Testis (tissue), 2 donors: ENCODE measurements around the gene CA6.

Experiments
- CTCF ChIP-seq, 3 experiments: fragments of 450-650 bp in 2 of 3; fragments of 200-600 bp in 1 of 3; sonication (generic) in 1 of 3; IDR thresholded peaks; one replicate each; pipeline ENCODE4 v1.5.1; 2016 to 2019; ENCODE audit warnings: antibody characterized with exemption in 3 of 3, mild to moderate bottlenecking in 2 of 3, moderate library complexity in 1 of 3
- POLR2A ChIP-seq: fragments of 450-650 bp; IDR thresholded peaks from one replicate; pipeline ENCODE4 v1.6.1; 2017; ENCODE audit warnings: antibody characterized with exemption, mild to moderate bottlenecking, moderate library complexity

DNA sequence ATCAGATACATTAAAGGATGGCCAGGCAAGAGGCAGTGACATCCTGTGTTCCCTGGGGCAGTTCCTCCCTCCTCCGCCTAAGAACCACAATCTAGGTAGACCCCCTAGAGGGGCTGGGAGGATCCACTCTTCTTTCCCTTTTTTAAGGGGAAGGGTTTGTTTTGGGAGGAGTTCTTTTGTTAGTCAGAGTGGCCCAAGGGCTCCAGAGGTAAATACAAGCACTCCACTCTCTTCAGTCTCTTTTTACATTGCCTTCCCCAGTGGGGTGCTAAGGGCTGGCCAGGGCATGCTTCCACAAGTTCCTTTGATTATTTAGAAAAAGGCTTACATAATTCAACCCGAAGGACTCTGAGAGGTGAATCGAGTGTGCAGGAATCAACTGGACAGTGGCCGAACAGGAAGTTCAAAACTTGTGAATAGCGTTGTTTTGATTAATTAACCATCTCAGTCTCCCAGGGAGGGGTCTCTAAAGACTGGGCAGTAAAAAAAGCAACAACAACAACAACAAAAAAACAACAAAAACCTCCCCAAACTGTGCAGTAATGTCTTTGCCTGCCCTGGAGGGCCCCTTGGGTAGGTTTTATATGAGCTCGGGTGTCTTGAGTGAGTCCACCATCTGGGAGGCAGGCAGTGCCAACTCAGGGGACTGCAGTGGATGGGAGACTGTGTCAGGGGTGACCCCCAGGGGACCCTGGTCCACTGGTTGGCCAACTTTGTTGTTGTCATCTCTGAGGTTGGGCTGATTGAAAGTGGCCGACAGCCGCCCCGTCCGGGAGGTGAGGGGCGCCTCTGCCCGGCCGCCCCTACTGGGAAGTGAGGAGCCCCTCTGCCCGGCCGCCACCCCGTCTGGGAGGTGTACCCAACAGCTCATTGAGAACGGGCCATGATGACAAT is 34.0 kb upstream of the CA6 start:
- no peak for TF ChIP-seq CTCF (IDR thresholded peaks at IDR 0.05)
- TF ChIP-seq POLR2A: no peak
